Measurements from ENCODE around the gene SNCB.

The SNCB gene

DNA sequence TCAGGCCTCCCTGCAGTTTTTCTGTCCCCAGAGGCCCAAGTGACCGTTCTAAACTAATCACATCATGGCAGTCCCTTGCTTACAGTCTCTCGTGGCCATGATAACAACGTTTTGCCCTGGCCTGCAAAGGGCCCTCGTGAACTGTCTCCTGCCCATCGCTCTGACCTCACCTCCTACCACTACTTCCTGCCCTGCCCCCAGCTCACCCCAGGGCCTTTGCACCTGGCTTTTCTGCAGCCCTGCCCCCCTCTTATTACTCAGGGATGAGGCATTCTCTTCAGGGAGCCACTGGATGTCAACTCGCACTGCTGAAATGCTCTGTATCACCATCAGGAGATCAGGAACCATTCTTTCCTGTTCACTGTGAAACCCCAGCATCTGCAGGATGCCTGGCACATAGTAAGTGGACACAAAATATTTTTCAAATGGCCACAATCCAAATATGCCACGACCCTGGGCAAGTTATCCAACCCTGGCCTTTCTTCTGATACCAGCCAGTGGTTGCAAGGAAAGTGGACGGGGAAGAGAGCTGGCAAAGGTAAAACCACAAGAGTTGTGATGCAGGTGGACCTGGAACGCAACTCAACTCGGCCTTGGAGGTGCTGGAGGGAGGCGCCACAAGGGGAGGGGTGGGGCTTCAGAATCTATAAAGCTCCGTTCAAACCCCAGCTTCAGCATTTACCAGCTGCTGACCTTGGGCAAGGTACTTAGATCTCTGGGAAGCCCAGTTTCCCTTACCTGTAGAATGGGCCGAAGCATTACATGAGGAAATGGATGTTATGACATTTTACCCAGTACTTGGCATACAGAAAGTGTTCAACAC, 1.7 kb downstream of the SNCB start:
- H3K9me3 ChIP-seq (ENCODE audit: low read length) = no peaks in the 10 kb centered on the region
- H3K27me3 ChIP-seq (ENCODE audit: control insufficient read depth in 1 of 2, insufficient read depth in 2 of 2, low read length in 2 of 2) = peaks cover 28 to 72% of the 10 kb centered on the region in 2 donors
- H3K36me3 ChIP-seq (ENCODE audit: insufficient read depth, low read length) = no peaks in the 10 kb centered on the region
- no peak overlapping the region for H3K4me3 ChIP-seq (ENCODE audit: low read depth in 1 of 2, low read length in 2 of 2)
- no peak overlapping the region for H3K9ac ChIP-seq (ENCODE audit: low read length)
- H3K4me1 ChIP-seq (ENCODE audit: insufficient read depth, low read length) = no peaks in the 10 kb centered on the region
- no peak overlapping the region for H3K27ac ChIP-seq (ENCODE audit: low read depth, low read length)

DNA sequence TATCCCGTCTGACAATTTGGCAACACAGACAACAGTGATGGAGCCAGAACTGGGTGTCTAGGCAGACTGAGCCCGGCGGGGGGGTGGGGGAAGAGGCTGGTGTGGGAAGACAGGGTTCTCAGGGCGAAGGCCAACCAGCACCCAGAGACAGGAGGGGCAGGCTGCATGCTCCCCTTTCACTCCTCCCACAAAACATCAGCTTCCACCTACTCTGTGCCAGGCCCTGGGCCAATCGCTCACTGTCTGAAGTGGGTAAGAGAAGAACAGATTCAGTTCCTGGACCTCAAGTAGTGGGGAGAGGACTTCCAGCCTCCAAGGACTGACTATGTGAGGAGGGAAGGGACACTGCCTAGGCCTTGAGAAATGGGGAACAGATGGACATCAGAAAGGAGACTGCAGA, 2.8 kb downstream of the SNCB start:
- no peak overlapping the region for H3K27ac ChIP-seq (ENCODE audit: low read depth, low read length)
- H3K4me3 ChIP-seq (ENCODE audit: low read depth in 1 of 2, low read length in 2 of 2) = no peak overlapping the region
- no peaks in the 10 kb centered on the region for H3K4me1 ChIP-seq (ENCODE audit: insufficient read depth, low read length)
- peaks cover 28 to 62% of the 10 kb centered on the region in 2 donors for H3K27me3 ChIP-seq (ENCODE audit: control insufficient read depth in 1 of 2, insufficient read depth in 2 of 2, low read length in 2 of 2)
- H3K36me3 ChIP-seq (ENCODE audit: insufficient read depth, low read length) = no peaks in the 10 kb centered on the region
- no peak overlapping the region for H3K9ac ChIP-seq (ENCODE audit: low read length)
- H3K9me3 ChIP-seq (ENCODE audit: low read length) = no peaks in the 10 kb centered on the region

DNA sequence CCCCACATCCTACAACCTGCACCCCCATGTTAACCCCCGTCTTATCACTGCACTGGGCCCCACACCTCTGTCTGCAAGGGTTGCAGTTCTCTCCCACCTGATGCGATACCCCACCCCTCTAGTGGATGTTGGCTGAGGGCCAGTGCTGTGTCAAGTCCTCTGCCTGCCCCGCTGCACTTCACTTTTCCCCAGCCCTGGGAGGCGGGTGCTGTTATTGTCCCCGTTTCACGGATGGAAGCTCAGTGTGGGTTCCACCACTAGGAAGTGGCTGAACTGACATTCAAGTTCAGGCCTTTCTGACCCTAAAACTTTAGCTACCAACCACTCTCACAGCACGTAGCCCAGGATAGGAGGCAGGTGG, 3.5 kb downstream of the SNCB start:
- Histone ChIP-seq H3K9me3 (ENCODE audit: low read length) (no peaks in the 10 kb centered on the region), H3K27me3 (ENCODE audit: control insufficient read depth in 1 of 2, insufficient read depth in 2 of 2, low read length in 2 of 2) (peaks cover 28 to 62% of the 10 kb centered on the region in 2 donors), H3K9ac (ENCODE audit: low read length) (no peak overlapping the region), H3K36me3 (ENCODE audit: insufficient read depth, low read length) (no peaks in the 10 kb centered on the region), H3K4me3 (ENCODE audit: low read depth in 1 of 2, low read length in 2 of 2) (no peak overlapping the region), H3K27ac (ENCODE audit: low read depth, low read length) (no peak overlapping the region), H3K4me1 (ENCODE audit: insufficient read depth, low read length) (no peaks in the 10 kb centered on the region)

- H3K36me3 ChIP-seq (ENCODE audit: insufficient read depth, low read length) = no peaks in the 10 kb centered on the region
- H3K9me3 ChIP-seq (ENCODE audit: low read length) = no peaks in the 10 kb centered on the region
- H3K4me1 ChIP-seq (ENCODE audit: insufficient read depth, low read length) = no peaks in the 10 kb centered on the region
- H3K9ac ChIP-seq (ENCODE audit: low read length) = no peak overlapping the region
- H3K4me3 ChIP-seq (ENCODE audit: low read depth in 1 of 2, low read length in 2 of 2) = no peak overlapping the region
- H3K27me3 ChIP-seq (ENCODE audit: control insufficient read depth in 1 of 2, insufficient read depth in 2 of 2, low read length in 2 of 2) = peaks cover 33 to 66% of the 10 kb centered on the region in 2 donors
- H3K27ac ChIP-seq (ENCODE audit: low read depth, low read length) = no peak overlapping the region
Measured at GRCh38 chr5:176625966-176626875, 4.1 kb downstream of the SNCB start.

DNA sequence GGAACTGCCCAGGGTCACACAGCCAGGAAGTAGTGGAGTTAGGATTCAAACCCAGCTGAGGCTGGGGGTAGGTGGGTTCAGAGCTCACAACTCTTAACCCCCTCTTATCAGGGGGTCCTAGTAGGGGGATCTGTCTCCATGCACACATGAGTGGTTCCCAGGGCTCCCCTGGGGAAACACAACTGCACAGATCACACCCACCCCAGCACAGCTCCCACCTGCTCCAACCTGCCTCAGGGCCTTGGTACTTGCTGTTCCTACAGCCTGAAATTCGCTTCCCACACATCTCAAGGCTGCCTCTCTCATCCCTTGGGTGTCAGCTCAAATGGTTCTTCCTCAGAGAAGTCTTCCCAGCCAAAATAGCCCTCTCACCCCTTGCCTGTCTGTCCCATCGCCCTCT, 4.8 kb downstream of the SNCB start:
- no peaks in the 10 kb centered on the region for H3K36me3 ChIP-seq (ENCODE audit: insufficient read depth, low read length)
- no peak overlapping the region for H3K27ac ChIP-seq (ENCODE audit: low read depth, low read length)
- no peak overlapping the region for H3K9ac ChIP-seq (ENCODE audit: low read length)
- no peak overlapping the region for H3K4me3 ChIP-seq (ENCODE audit: low read depth in 1 of 2, low read length in 2 of 2)
- no peaks in the 10 kb centered on the region for H3K9me3 ChIP-seq (ENCODE audit: low read length)
- peaks cover 40 to 67% of the 10 kb centered on the region in 2 donors for H3K27me3 ChIP-seq (ENCODE audit: control insufficient read depth in 1 of 2, insufficient read depth in 2 of 2, low read length in 2 of 2)
- H3K4me1 ChIP-seq (ENCODE audit: insufficient read depth, low read length) = no peaks in the 10 kb centered on the region

GRCh38 chr5:176624938-176625337, 5.4 kb downstream of the SNCB start:
- Histone ChIP-seq H3K9me3 (ENCODE audit: low read length) (no peaks in the 10 kb centered on the region), H3K9ac (ENCODE audit: low read length) (no peak overlapping the region), H3K27ac (ENCODE audit: low read depth, low read length) (no peak overlapping the region), H3K4me1 (ENCODE audit: insufficient read depth, low read length) (no peaks in the 10 kb centered on the region), H3K36me3 (ENCODE audit: insufficient read depth, low read length) (no peaks in the 10 kb centered on the region), H3K27me3 (ENCODE audit: control insufficient read depth in 1 of 2, insufficient read depth in 2 of 2, low read length in 2 of 2) (peaks cover 42 to 67% of the 10 kb centered on the region in 2 donors), H3K4me3 (ENCODE audit: low read depth in 1 of 2, low read length in 2 of 2) (no peak overlapping the region)

DNA sequence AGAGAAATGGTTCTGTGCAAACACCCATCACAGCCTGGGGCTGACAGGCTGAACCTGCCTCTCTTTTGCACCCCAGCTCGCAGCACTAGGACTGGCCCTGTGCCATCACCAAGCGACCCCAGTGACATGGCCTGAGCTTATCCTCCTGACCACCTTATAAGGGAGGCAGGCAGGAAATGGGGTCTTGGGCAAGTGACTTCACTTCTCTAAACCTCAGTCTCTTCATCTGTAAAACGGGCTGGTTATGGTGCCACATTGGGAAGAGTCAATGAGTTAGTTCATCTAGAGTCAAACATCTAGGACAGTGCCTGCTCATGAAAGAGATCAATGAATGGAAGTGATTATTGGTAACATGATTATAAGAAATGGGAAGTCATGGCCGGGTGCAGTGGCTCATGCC, 6.2 kb downstream of the SNCB start:
- no peak overlapping the region for H3K9ac ChIP-seq (ENCODE audit: low read length)
- H3K4me1 ChIP-seq (ENCODE audit: insufficient read depth, low read length) = no peaks in the 10 kb centered on the region
- H3K4me3 ChIP-seq (ENCODE audit: low read depth in 1 of 2, low read length in 2 of 2) = no peak overlapping the region
- no peaks in the 10 kb centered on the region for H3K9me3 ChIP-seq (ENCODE audit: low read length)
- H3K27me3 ChIP-seq (ENCODE audit: control insufficient read depth in 1 of 2, insufficient read depth in 2 of 2, low read length in 2 of 2) = peaks cover 38 to 67% of the 10 kb centered on the region in 2 donors
- H3K27ac ChIP-seq (ENCODE audit: low read depth, low read length) = no peak overlapping the region
- no peaks in the 10 kb centered on the region for H3K36me3 ChIP-seq (ENCODE audit: insufficient read depth, low read length)

DNA sequence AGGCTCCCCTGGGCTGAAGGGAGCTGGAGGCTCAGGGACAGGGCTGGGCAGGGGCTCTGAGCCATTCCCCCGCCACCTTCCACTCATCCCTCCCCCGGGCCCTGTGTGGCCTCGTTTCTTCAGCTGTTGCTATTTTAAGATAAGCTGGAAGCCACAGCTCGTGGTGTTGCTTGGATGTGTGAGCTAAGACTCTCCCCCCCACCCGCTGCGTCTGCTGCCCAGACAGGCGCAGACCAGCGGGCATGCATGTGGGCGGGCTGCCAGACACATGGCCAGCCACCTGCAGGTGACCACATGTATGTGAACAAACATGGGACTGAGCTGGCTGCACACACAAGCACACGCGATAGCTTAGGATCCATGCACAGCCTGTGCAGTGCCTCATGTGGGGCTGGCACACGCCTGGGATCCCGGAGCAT, 8.7 kb downstream of the SNCB start:
- Histone ChIP-seq H3K4me1 (ENCODE audit: insufficient read depth, low read length) (no peaks in the 10 kb centered on the region), H3K4me3 (ENCODE audit: low read depth in 1 of 2, low read length in 2 of 2) (no peak overlapping the region), H3K36me3 (ENCODE audit: insufficient read depth, low read length) (no peaks in the 10 kb centered on the region), H3K27me3 (ENCODE audit: control insufficient read depth in 1 of 2, insufficient read depth in 2 of 2, low read length in 2 of 2) (peaks cover 29 to 65% of the 10 kb centered on the region in 2 donors), H3K27ac (ENCODE audit: low read depth, low read length) (no peak overlapping the region), H3K9me3 (ENCODE audit: low read length) (no peaks in the 10 kb centered on the region), H3K9ac (ENCODE audit: low read length) (no peak overlapping the region)

DNA sequence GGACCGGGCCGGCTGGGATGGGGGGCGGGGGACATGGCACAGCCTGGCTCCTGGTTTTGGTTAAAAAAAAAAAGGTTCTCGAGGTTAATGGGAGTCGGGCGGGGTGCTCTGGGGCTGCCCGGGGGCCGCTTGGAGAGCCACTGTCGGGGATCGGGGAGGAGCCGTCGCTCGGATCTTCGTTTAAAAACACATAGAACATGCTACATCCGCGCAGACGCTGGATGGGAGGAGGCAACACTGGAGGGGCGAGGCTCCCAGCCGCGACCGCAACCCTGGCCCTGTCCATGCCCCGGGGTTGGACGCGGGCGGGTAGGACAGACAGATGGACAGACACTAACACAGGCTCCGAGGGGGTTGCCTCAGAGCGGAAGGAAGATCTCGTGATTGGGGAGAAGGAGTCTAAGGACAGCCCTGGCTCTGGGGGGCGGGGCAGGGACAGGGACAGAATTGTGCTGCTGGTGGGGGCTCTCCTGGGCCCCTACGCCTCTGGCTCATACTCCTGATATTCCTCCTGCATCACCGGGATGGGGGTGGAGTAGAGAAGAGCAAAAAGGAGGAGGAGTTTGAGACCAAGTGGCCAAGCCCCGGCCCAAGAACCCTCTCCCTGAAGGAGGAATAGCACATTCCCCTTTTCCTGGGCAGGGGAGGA, 9.9 kb downstream of the SNCB start:
- Histone ChIP-seq H3K9ac (ENCODE audit: low read length) (no peak overlapping the region), H3K27ac (ENCODE audit: low read depth, low read length) (no peak overlapping the region), H3K4me3 (ENCODE audit: low read depth in 1 of 2, low read length in 2 of 2) (no peak overlapping the region), H3K9me3 (ENCODE audit: low read length) (no peaks in the 10 kb centered on the region), H3K27me3 (ENCODE audit: control insufficient read depth in 1 of 2, insufficient read depth in 2 of 2, low read length in 2 of 2) (peaks cover 36 to 73% of the 10 kb centered on the region in 2 donors), H3K36me3 (ENCODE audit: insufficient read depth, low read length) (no peaks in the 10 kb centered on the region), H3K4me1 (ENCODE audit: insufficient read depth, low read length) (no peaks in the 10 kb centered on the region)

GRCh38 chr5:176619569-176620332, 10.6 kb downstream of the SNCB start:
- Histone ChIP-seq H3K36me3 (ENCODE audit: insufficient read depth, low read length) (no peaks in the 10 kb centered on the region), H3K9ac (ENCODE audit: low read length) (no peak overlapping the region), H3K27ac (ENCODE audit: low read depth, low read length) (no peak overlapping the region), H3K4me1 (ENCODE audit: insufficient read depth, low read length) (no peaks in the 10 kb centered on the region), H3K27me3 (ENCODE audit: control insufficient read depth in 1 of 2, insufficient read depth in 2 of 2, low read length in 2 of 2) (peaks cover 39 to 69% of the 10 kb centered on the region in 2 donors), H3K4me3 (ENCODE audit: low read depth in 1 of 2, low read length in 2 of 2) (no peak overlapping the region), H3K9me3 (ENCODE audit: low read length) (no peaks in the 10 kb centered on the region)

DNA sequence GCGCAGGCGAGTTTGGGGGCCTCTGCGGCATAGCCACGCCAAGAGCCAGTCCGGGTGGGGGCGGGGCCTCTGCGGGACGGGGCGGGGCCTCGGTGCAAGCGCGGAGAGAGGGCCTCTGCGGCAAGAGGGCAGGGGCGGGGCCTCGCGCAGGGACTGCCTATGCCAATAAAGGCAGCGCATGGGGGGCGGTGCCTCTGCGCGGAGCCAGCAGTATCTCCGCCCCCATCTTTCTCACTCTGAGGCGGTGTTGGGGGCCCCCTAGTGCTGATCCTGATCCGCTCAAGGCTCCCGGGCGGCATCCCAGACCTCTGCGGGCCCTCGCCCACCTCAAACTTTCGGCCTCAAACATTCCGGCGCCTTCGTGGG, 11.1 kb downstream of the SNCB start:
- Histone ChIP-seq H3K27me3 (ENCODE audit: control insufficient read depth in 1 of 2, insufficient read depth in 2 of 2, low read length in 2 of 2) (peaks cover 39 to 68% of the 10 kb centered on the region in 2 donors), H3K9me3 (ENCODE audit: low read length) (no peaks in the 10 kb centered on the region)

More for the DNA sequence above, 11.1 kb downstream of the SNCB start:
- Histone ChIP-seq H3K27ac (ENCODE audit: low read depth, low read length) (no peak overlapping the region), H3K9ac (ENCODE audit: low read length) (no peak overlapping the region), H3K4me1 (ENCODE audit: insufficient read depth, low read length) (no peaks in the 10 kb centered on the region), H3K4me3 (ENCODE audit: low read depth in 1 of 2, low read length in 2 of 2) (no peak overlapping the region), H3K36me3 (ENCODE audit: insufficient read depth, low read length) (no peaks in the 10 kb centered on the region)
